CD4-positive, alpha-beta T cell treated with Interleukin-15 for 1 hour (primary cell): Measurements from ENCODE around the gene CELF1.
A peak's percentile ranks its signal among the peaks of the same experiment; 100 is the strongest.

Source experiments
- DNase-seq: peaks from one replicate; pipeline ENCODE4 v3.0.0-alpha.2; 2020

CELF1 gene

GRCh38 chr11:47477753-47478152 is 75.2 kb downstream of the CELF1 start:
- DNase-seq: no peak

- DNase-seq: no peak
These were observed 75.6 kb downstream of the CELF1 start for GRCh38 chr11:47477323-47477722.

GRCh38 chr11:47470671-47471070 is 82.3 kb downstream of the CELF1 start:
- DNase-seq: no peak

- DNase-seq: no peak
These were observed 83.4 kb downstream of the CELF1 start for GRCh38 chr11:47469361-47470179.

- DNase-seq: no peak
These were observed 84.2 kb downstream of the CELF1 start for GRCh38 chr11:47468598-47469214.

GRCh38 chr11:47467357-47467756 is 85.6 kb downstream of the CELF1 start:
- DNase-seq: no peak

- no peak for DNase-seq
These were observed 86.2 kb downstream of the CELF1 start for GRCh38 chr11:47466701-47467250.

GRCh38 chr11:47466201-47466600 is 86.7 kb downstream of the CELF1 start:
- no peak for DNase-seq

- no peak for DNase-seq
These were observed 88.4 kb downstream of the CELF1 start for GRCh38 chr11:47464483-47464882.

GRCh38 chr11:47461876-47462275 is 91.1 kb downstream of the CELF1 start:
- DNase-seq: no peak

GRCh38 chr11:47460571-47461235 is 92.2 kb downstream of the CELF1 start:
- DNase-seq: no peak

- peak; percentile 79 for DNase-seq
These were observed 98.7 kb downstream of the CELF1 start for GRCh38 chr11:47454258-47454671.

- no peak for DNase-seq
These were observed 99.6 kb downstream of the CELF1 start for GRCh38 chr11:47453365-47453764.

GRCh38 chr11:47451990-47452389 is 100.9 kb downstream of the CELF1 start:
- no peak for DNase-seq

- DNase-seq: no peak
These were observed 101.5 kb downstream of the CELF1 start for GRCh38 chr11:47451436-47451835.

- DNase-seq: no peak
These were observed 103.4 kb downstream of the CELF1 start for GRCh38 chr11:47449541-47449940.

GRCh38 chr11:47448566-47449427 is 104.1 kb downstream of the CELF1 start, which contains the start of gene RAPSN:
Gene RAPSN (minus strand): TSS chr11:47449136. CDS start chr11:47448964, 172 bp downstream.
- DNase-seq: no peak

- DNase-seq: no peak
These were observed 105.0 kb downstream of the CELF1 start for GRCh38 chr11:47447906-47448305.

- no peak for DNase-seq
These were observed 106.1 kb downstream of the CELF1 start for GRCh38 chr11:47446833-47447232.

GRCh38 chr11:47445840-47446239 is 107.1 kb downstream of the CELF1 start:
- DNase-seq: no peak

GRCh38 chr11:47443817-47444216 is 109.1 kb downstream of the CELF1 start:
- no peak for DNase-seq

- DNase-seq: no peak
These were observed 109.8 kb downstream of the CELF1 start for GRCh38 chr11:47443028-47443700.
